ENCODE data around the gene TMX4. TPM values are rescaled to one million over a fixed set of nuclear protein-coding genes. Genes with fewer than 3 reads are reported as not detected.

Gene TMX4
- total and polyA plus RNA-seq, 2 donors (not counting 3 experiments of a cell fraction or from before 2014, with no cell fraction given), result 6.5 to 30.3 TPM

DNA sequence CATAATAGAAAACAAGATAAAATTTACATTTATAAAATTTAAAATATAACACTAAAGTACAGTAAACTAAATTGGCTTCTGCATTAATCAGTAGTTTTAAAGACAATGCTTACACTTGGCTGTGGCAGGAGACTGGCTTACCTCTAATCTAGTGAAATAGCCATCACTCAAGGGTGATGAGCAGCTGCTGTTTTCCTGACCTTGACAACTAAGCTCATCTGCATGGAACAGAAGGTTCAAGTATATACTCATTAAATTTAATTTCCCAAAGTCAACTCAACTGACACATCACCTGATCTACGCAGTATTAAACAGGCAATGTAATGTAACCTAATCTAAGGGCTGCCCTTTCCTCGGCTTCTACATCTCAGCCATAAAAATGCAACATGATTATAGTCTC lies 14.5 kb downstream of the TMX4 start:
- Histone ChIP-seq H3K9me3 (replicated peaks; ENCODE audit: control insufficient read depth, insufficient read depth, low read length) (no peaks in the 10 kb centered on the region), H4K20me1 (replicated peaks; ENCODE audit: control insufficient read depth, extremely low read depth, insufficient read depth, low read length) (no peaks in the 10 kb centered on the region), H3K79me2 (ENCODE audit: control insufficient read depth, insufficient read depth, low read length) (no peaks in the 10 kb centered on the region), H3K4me2 (ENCODE audit: insufficient read depth, low read length) (no peak overlapping the region), H3K27me3 (ENCODE audit: control insufficient read depth in 2 of 2, insufficient read depth in 2 of 2, low read length in 2 of 2) (no peaks in the 10 kb centered on the region), H2AFZ (ENCODE audit: low read depth, low read length) (no peak overlapping the region), H3K9ac (replicated peaks; ENCODE audit: extremely low read depth, insufficient read depth, low read length) (no peak overlapping the region), H3K4me1 (ENCODE audit: control insufficient read depth, extremely low read depth, insufficient read depth, low read length) (no peaks in the 10 kb centered on the region), H3K36me3 (ENCODE audit: control insufficient read depth in 2 of 2, extremely low read depth in 1 of 2, insufficient read depth in 2 of 2, low read length in 2 of 2) (no peaks in the 10 kb centered on the region), H3K9me1 (replicated peaks; ENCODE audit: control insufficient read depth, extremely low read depth, insufficient read depth, low read length) (no peaks in the 10 kb centered on the region), H3K27ac (ENCODE audit: insufficient read depth, low read depth, low read length) (no peak overlapping the region), H3K4me3 (replicated peaks in 1 of 3; ENCODE audit: insufficient read depth in 1 of 3, low read depth in 1 of 3, low read length in 3 of 3) (no peak overlapping the region)
- intact Hi-C loops (cut with micrococcal nuclease), result no loop called here
- TF ChIP-seq, protein P1, sequence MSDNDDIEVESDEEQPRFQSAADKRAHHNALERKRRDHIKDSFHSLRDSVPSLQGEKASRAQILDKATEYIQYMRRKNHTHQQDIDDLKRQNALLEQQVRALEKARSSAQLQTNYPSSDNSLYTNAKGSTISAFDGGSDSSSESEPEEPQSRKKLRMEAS (IDR thresholded peaks at IDR 0.05; ENCODE audit: insufficient read depth, insufficient read length), result no peak
- TF ChIP-seq GATA2 (IDR thresholded peaks at IDR 0.05; ENCODE audit: insufficient read depth, insufficient read length, low read depth, low read length) (no peak), JUN (IDR thresholded peaks at IDR 0.05; ENCODE audit: borderline replicate concordance, insufficient read depth, insufficient read length, low read depth) (no peak), MYC (IDR thresholded peaks at IDR 0.05; ENCODE audit: low read depth, low read length) (no peak), EZH2 (IDR thresholded peaks at IDR 0.05; ENCODE audit: borderline replicate concordance, low read depth, low read length, severe bottlenecking) (no peak), POLR2A (IDR thresholded peaks at IDR 0.05; ENCODE audit: low read depth, low read length) (no peak), POLR2AphosphoS5 (IDR thresholded peaks at IDR 0.05; ENCODE audit: insufficient read depth, low read depth, low read length) (no peak), FOS (IDR thresholded peaks at IDR 0.05; ENCODE audit: borderline replicate concordance, insufficient read depth, low read length) (no peak)
- TF ChIP-seq, protein P2, sequence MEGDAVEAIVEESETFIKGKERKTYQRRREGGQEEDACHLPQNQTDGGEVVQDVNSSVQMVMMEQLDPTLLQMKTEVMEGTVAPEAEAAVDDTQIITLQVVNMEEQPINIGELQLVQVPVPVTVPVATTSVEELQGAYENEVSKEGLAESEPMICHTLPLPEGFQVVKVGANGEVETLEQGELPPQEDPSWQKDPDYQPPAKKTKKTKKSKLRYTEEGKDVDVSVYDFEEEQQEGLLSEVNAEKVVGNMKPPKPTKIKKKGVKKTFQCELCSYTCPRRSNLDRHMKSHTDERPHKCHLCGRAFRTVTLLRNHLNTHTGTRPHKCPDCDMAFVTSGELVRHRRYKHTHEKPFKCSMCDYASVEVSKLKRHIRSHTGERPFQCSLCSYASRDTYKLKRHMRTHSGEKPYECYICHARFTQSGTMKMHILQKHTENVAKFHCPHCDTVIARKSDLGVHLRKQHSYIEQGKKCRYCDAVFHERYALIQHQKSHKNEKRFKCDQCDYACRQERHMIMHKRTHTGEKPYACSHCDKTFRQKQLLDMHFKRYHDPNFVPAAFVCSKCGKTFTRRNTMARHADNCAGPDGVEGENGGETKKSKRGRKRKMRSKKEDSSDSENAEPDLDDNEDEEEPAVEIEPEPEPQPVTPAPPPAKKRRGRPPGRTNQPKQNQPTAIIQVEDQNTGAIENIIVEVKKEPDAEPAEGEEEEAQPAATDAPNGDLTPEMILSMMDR (IDR thresholded peaks at IDR 0.05; ENCODE audit: extremely low read depth in 1 of 2, insufficient read depth in 1 of 2, low read depth in 1 of 2, low read length in 2 of 2), result no peak
- no TSS peak for BruUV-seq (replicated peaks)
- FAIRE-seq (no peak), DNase-seq (ENCODE audit: low read depth, low spot score) (no peak)
- ChIA-PET POLR2A (no interaction called here), CTCF (interaction anchor here (1.3 kb wide), 1 partner anchor 24 kb away, joined by 5 read pairs; no protein-coding TSS in a partner anchor)
- dilution Hi-C loops (cut with MboI; ENCODE audit: extremely low pct_ligation_motif_present, low sequenced_read_pairs), result no loop called here

Data from endothelial cell of umbilical vein (primary cell).